NCI-H2227 (cell line): ENCODE results near the gene STX10.

Experiments used
- DNase-seq: peaks from one replicate; lab custom pipeline; 2025; ENCODE audit not compliant: unreplicated experiment; lab: John Stamatoyannopoulos, UW

Gene STX10

DNA sequence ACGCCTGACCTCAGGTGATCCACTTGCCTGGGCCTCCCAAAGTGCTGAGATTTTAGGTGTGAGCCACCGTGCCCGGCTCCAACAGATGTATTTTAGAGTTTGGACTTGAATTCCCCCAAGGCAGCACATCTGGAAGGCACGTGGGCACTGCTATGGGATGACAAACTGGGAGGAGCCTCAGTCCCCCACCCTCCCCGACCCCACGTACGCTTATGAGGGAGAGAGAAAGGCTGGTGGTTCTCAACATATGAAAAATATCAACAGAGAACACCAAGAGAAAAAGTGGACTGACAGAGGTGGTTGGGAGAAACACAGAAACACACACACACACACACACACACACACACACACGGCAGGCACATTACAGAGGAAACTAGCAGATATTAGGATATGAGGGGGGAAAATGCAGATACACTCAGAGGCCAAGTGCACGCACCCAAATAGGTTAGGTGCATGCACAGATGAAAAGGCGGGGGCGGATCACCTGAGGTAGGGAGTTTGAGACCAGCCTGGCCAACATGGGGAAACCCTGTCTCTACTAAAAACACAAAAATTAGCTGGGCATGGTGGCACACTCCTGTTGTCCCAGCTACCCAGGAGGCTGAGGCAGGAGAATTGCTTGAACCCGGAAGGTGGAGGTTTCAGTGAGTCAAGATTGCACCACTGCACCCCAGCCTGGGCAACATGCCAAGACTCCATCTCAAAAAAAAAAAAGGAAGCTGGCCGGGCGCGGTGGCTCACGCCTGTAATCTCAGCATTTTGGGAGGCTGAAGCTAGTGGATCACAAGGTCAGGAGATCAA, 3.2 kb downstream of the STX10 start:
- no peak for DNase-seq

DNA sequence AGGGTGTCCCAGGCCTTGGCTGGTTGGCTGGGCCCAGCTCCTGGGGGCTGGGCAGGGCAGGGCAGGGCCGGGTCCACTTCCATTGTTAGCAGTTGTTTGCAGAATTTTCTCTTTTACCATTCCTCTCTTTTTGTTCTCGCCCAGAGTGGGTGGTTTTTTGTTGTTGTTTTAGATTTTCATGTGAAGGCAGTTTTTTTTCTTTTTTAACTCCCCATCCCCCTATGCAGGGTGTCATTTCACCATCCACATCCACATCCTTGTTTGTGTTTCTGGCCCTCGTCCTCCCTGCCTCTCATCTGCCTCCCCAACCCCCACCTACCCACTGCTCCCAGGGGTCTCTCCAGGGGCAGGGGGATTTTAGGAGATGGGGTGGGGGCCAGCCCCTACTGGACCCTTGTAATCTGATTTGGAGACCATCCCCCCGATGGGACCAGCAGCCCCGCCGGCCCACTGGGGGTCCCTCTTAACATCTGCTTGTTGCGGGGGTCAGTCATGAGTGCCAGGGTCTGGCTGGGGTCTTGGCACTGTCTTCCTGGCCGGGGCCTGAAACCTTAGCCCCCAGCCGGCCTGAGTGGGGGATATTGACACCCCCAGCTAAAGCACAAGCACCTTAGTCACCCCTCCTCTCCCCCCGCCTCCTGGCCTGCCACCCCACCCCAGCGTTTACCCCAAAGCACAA, 10.4 kb downstream of the STX10 start:
- no peak for DNase-seq

GRCh38 chr19:13138916-13139198, 11.3 kb downstream of the STX10 start:
- DNase-seq, result no peak

DNA sequence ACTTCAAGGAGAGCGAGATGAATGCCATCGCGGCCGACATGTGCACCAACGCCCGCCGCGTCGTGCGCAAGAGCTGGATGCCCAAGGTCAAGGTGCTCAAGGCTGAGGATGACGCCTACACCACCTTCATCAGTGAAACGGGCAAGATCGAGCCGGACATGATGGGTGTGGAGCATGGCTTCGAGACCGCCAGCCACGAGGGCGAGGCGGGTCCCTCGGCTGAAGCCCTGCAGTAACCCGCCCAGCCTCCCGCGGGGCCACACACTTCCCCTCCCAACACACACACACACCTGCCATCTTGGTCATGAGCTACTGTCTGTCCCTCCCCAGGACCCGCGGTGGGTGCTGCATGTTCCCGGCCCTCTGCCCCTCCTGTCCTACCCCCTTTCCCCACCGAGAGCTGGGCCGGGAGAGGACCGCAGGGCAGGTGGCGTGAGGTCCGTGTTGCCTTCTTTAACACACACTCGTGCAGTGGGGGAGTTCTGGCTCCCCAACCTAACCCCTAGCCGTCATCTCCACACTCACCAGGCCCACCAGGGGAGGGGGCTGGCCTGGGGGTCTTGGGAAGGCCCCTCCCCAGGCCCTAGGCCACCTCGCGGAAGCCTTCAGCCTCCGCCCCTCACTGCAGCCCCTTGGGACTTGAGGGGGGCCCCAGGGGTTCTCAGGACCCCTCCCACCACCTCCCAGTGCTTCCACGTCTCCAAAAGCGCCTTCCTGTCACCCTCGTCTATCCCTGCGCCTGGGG, 11.8 kb downstream of the STX10 start:
- DNase-seq, result no peak

DNA sequence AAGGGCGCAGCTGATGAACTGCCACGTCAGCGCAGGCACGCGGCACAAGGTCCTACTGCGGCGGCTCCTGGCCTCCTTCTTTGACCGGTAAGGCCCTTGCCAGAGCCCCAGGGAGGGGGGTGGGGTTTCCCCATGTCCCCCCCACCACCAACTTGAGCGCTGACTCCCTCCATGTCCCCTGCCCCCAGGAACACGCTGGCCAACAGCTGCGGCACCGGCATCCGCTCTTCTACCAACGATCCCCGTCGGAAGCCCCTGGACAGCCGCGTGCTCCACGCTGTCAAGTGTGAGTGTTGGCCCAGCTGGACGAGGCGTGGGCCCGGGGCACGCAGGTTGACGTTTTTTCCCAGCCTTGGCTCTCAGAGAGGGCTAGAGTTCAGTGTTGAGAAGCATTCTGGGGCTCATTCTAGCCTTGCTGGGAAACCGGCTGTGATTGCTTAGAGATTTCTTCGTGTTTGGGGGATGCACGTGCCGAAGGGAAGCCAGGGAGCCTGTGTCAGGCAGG, 12.8 kb downstream of the STX10 start:
- DNase-seq, result no peak

- no peak for DNase-seq
Observed at GRCh38 chr19:13135068-13136062, 14.8 kb downstream of the STX10 start.

DNA sequence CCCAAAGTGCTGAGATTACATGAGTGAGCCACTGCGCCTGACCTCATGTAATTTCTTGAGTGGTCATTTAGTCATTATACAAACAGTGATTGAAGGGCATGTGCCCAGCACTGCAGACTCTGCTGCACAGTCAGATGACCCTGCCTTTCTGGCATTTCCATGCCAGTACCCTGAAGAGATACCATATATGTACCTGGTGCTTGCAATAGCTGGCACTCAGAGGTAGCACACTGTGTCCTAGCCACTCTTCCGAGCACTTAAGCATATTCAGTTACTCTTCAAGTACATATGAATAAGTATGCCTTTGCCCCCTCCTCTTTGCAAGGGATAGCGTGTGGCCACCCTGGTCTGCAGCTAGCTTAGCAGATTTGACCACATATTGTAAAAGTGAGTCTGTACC, 15.5 kb downstream of the STX10 start:
- DNase-seq, result no peak

DNA sequence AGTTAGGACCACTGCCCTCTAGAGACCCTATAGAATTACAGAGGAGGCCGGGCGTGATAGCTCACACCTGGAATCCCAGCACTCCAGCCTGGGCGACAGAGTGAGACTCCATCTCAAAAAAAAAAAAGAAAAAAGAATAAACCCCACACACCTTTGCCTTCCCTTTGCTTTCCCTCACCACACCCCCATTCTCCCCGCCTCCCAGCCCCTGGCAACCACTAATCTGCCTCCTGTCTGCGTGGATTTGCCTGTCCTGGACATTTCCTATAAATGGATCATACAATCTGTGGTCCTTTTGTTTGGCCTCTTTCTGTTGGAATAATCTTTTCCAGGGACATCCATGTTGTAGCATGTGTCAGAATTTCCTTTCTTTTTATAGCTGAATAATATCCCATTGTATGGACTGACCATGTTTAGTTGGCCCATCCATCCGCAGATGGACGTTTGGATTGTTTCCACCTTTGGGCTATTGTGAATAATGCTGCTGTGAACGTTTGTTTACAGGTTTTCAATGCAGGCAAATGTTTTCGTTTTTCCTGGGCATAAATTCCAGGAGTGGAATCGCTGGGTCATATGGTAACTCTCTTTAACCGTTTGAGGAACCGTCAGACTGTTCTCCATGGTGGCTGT, 16.8 kb downstream of the STX10 start:
- no peak for DNase-seq

DNA sequence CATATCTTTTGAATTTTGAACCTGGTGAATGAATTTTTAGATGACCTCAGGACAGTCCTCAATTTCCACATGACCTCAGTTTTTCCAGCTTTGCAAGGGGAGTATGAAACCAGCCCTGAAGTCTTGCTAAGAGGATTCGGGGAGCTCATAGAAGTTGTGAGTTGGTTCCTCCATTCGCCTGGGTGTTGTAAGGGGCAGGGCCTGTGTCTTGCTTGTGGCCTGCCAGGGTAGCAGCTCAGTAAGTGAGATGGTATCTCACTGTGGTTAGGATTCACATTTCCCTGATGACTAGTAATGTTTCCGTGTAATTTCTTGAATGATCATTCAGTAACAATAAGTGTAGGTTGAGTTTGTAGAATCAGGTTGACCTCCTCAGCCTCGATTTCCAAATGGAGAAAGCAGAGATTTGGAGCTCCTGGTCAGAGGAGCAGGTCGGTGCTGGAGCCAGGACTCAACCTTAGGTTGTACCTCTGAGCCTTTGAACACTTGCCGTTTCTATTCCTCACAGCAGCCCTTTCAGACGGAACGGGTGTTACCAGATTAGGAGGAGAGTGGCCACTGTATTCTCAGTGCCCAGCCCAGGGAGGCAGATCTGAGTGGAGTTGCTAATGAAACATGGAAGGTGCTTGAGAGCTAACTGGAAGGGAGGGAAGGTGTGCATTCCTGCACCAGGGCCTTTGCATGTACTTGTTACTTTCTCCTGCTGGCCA, 17.5 kb downstream of the STX10 start:
- DNase-seq, result no peak

GRCh38 chr19:13130886-13131490, 19.2 kb downstream of the STX10 start:
- no peak for DNase-seq

- no peak for DNase-seq
Observed at GRCh38 chr19:13129384-13129783, 20.8 kb downstream of the STX10 start.

DNA sequence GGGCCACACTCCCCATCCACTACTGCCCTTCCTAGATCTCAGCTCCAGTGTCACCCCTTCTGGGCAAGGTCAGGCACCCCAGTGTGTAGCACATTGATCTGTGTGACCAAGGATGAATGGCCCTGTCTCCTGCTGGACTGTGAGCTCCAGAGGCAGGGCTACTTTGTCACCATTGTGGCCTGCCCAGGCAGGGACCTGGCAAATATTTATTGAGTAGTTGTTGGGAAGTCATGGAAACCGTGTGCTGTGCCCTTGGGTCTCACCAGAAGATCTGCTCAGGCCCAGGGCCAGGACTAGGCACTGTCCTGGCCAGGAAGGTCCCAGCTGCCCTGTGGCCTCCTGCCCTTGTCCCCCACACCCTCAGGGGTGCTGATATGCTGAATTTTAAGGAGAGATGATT, 21.6 kb downstream of the STX10 start:
- no peak for DNase-seq

DNA sequence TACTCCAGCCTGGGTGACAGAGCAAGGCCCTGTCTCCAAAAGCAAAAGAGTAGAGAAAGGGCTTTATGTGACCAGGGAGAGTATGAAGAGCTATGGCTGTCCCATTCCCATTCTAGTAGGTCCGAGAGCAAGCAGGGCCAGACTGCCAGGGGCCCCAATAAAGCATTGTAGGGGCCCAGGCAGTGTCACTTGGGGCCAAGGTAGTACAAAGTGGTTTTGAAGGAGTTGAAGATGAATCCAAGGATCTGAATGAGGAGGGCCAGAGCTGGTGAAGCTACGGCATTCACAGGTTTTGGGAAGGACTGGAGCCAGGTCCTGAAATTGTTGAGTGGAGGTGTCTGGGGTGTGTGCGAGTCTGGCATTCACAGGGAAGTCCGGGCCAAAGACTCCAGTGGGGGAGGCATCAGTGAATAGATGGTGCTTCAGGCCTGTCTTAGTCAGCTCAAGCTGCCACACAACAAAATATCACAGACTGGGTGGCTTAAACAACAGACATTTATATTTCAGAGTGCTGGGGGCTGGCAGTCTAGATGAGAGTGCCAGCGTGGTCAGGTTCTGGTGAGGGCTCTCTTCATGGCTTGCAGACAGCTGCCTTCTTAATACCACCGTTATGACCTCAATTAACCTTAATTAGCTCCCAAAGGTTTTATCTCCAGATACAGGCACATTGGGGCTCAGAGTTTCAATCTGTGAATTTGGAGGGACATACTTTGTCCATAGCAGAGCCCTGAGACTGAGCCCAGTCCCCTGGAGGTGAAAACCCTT, 22.2 kb downstream of the STX10 start:
- no peak for DNase-seq

DNA sequence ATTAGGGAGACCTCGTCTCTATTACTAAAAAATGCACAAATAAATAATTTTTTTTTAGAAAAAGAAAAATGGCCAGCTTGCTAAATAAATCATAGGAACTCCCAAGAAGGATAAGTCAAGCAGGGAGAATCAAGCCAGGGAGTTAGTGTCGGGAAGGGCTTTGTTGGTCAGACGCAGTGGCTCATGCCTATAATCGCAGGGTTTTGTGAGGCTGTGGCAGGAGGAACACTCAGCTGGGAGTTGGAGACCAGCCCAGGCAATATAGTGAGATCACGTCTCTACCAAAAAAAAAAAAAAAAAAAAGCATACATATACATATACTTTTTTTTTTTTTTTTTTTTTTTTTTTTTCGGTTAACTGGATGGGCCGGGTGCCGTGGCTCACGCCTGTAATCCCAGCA, 23.1 kb downstream of the STX10 start:
- no peak for DNase-seq

GRCh38 chr19:13122980-13123957, 26.9 kb downstream of the STX10 start:
- DNase-seq, result no peak

DNA sequence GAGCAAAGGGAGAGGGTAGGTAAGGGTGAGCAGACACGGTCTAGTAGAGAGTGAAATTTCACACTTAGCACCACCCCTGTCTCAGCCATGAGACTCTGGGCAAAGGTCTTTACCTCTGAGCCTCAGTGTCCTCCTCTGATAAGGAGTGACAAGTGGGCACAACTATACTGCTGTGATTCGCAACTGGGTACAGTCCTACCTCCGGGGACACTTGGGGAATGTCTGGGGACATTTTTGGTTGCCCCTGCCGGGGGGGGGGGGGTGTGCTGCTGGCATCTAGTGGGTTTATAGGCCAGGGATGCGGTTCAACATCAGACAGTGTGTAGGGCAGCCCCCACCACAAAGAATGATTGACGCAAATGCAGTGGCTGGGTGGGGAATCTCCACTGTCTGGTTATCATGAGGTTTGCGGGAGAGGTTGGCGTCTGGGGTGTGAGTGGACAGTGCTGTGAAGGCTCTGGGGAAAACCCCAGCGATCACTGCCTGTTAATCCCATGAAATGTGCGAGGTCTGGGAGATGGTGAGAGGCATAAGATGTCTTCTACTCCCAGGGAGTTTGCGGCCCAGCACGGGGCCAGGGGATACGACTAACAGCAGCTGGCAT, 27.8 kb downstream of the STX10 start:
- no peak for DNase-seq
